Activated T-cell treated with anti-CD3 and anti-CD28 coated beads, Interleukin-2, amount 50 U/mL, for 24 hours (primary cell): Measurements from ENCODE around the gene ASPSCR1.

Experiments
- DNase-seq: peaks from one replicate; pipeline ENCODE4 v3.0.0-alpha.2; 2020
- H3K27ac Mint-ChIP-seq: 2 replicates; pipeline ENCODE4 v1.8.0; 2020; ENCODE audit warnings: mild to moderate bottlenecking, mixed read lengths
- H3K27me3 Mint-ChIP-seq: 2 replicates; pipeline ENCODE4 v1.8.0; 2020; ENCODE audit warnings: mixed read lengths
- H3K36me3 Mint-ChIP-seq: 2 replicates; pipeline ENCODE4 v1.8.0; 2020; ENCODE audit warnings: low read depth, mixed read lengths
- H3K4me1 Mint-ChIP-seq: 2 replicates; pipeline ENCODE4 v1.8.0; 2020; ENCODE audit warnings: low read depth, mixed read lengths
- H3K4me3 Mint-ChIP-seq: 2 replicates; pipeline ENCODE4 v1.8.0; 2020; ENCODE audit warnings: mild to moderate bottlenecking, moderate library complexity, mixed read lengths
- H3K9me3 Mint-ChIP-seq: 2 replicates; pipeline ENCODE4 v1.8.0; 2020; ENCODE audit warnings: mixed read lengths

The ASPSCR1 gene

DNA sequence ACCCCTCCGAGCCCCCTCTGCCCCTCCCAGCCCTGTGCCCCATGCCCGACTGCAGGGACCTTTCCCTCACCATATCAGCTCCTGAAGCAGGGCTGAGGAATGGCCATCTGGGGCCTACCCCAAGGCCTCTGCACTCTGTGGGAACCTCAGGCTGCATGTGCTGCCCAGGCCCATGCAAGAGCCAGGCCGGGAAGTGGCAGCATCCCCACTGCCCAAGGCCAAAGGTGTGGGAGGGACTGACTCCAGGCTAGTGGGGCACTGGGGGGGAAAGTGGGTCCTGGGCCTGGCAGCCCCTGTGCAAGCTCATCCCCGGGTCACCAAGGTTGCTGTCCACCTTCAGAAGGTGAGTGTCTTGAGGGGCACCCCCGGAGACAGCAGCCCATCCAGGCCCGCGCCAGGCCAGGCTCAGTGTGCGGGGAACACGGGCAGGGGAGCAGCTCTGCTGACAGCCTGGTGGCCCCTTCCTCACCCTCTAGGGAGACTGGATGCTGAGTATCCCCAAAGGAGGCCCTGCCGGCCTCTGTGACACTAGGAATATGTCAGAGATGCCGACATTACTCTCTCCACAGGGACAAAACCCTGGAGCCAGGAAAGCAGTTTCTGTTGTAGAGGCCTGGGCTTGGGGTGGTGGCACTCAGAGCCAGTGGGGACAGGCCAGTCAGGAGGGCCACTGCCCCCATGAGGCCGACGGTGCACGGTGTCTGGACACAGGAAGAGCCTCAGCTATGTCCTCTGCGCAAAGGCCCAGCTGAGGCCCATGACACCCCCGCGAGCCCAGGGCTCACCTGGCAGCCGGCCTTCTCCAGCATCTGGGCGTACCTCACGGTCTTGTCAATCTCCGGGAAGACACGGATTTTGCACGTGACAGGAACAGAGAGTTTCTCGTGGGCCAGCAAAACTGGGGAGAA, 84.9 kb downstream of the ASPSCR1 start:
- Mint-ChIP-seq H3K4me3 (no peak overlapping the region), H3K36me3 (peaks cover 73% of the 10 kb centered on the region), H3K9me3 (no peaks in the 10 kb centered on the region), H3K27me3 (no peaks in the 10 kb centered on the region), H3K4me1 (peaks cover 15% of the 10 kb centered on the region), H3K27ac (peak overlapping the region; percentile 68)
- no peak for DNase-seq

DNA sequence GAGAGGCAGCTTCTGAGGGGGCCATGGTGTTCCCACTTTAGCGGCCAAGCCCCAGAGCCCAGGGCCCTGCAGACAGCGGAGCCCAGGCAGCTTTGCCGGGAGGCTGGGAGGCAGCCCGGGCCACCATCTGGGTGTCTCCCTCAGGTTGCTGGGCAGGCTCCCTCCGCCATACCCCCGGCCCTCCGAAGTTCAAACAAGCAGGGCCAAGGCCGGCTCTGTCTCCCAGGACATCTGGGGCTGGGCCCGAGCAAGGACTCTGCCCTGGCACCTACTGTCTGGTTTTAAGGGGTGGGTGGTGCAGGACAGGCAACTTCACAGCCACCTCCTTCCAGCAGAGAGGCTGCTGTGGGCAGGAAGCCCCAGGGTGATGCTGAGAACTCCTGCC, 85.5 kb downstream of the ASPSCR1 start:
- H3K4me3 Mint-ChIP-seq, result no peak overlapping the region
- no peaks in the 10 kb centered on the region for H3K27me3 Mint-ChIP-seq
- no peaks in the 10 kb centered on the region for H3K9me3 Mint-ChIP-seq
- DNase-seq, result no peak
- peak overlapping the region; percentile 26 for H3K27ac Mint-ChIP-seq
- peaks cover 15% of the 10 kb centered on the region for H3K4me1 Mint-ChIP-seq
- H3K36me3 Mint-ChIP-seq, result peaks cover 66% of the 10 kb centered on the region

DNA sequence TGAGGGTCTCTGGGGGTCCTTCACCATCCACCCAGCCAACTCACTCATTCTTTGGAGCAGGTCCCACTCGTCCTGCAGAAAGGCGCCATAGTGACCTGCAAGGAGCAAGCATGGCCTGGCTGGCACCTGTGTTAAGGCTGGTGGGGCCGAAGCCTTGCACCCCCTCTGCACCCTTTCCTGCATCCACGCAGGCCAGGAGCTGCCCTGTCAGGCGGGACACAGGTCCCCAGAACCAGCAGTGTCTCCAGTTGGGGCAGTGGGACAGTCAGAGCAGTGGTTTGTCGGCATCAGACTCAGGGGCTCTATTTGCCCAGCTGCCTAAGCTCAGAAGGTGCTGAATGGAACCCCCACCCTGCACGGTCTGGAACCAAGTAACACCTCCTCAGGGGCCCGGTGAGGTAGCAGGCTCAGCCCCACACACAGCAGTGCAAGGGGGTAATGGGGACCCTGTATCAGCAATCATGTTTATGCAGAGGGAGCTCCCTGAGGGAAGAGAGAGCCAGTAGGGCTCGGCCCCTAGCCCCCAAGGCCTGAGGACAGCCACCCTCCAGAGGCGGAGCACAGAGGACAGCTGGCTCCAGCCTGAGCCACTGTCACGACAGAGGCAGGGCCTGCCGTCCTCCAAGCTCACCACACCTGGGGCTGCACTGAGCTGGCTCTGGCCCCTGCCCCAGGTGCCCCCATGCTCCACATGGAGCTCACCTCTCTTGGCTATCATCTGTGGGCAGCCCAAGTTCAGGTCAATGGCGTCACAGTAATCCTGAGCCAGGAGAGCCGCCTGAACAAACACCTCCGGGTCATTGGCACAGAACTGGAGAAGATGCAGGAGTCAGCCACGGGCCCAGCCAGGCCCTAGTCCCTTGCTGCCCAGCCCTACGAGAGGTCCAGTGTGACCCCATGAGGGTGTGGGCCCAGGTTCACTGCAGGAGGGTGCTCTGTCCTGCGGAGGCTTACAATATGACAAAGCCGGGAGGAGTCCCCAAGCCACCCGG, 86.3 kb downstream of the ASPSCR1 start:
- no peaks in the 10 kb centered on the region for H3K9me3 Mint-ChIP-seq
- H3K4me1 Mint-ChIP-seq, result peaks cover 15% of the 10 kb centered on the region
- peak overlapping the region; percentile 82 for H3K4me3 Mint-ChIP-seq
- H3K27ac Mint-ChIP-seq, result peak overlapping the region; percentile 82
- H3K36me3 Mint-ChIP-seq, result peaks cover 59% of the 10 kb centered on the region
- H3K27me3 Mint-ChIP-seq, result no peaks in the 10 kb centered on the region
- no peak for DNase-seq

DNA sequence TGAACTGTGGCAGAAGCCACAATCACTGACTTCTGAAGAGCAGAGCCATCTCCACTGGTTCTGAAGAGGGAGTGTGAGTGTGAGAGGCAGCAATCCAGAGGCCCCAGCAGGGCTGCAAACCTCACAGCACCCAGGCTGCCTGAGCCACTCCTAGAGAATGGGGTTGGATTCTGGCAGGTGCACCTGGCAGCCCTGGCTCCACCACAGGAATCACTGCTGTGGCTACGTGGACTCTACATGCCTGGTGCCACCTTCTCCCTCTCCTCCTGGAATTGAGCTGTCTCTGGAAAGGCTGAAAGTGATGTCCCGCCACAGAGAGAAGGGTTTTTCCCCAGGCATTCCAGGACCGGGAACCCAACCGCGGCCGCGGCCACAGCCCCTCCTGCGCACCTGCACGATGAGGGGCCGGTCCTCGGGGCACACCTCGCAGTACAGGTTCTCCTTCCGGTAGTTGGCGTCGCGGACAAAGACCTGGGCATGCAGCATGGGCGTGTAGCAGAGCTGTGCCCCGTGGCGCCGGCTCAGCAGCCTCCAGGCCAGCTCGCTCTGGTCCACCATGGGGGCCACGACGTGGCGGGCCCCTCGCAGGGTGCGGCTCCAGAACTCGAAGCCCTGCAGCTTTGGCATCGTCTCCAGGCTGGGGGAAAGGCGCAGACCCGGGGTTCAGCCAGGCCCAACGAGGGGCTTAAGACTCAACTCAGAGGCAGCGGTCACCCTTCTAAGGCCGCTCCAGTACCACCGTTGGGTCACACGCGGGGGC, 87.2 kb downstream of the ASPSCR1 start:
- Mint-ChIP-seq H3K27me3 (no peaks in the 10 kb centered on the region), H3K36me3 (peaks cover 50% of the 10 kb centered on the region), H3K4me3 (peak overlapping the region; percentile 82), H3K9me3 (no peaks in the 10 kb centered on the region), H3K4me1 (peaks cover 15% of the 10 kb centered on the region), H3K27ac (peak overlapping the region; percentile 82)
- DNase-seq, result no peak

DNA sequence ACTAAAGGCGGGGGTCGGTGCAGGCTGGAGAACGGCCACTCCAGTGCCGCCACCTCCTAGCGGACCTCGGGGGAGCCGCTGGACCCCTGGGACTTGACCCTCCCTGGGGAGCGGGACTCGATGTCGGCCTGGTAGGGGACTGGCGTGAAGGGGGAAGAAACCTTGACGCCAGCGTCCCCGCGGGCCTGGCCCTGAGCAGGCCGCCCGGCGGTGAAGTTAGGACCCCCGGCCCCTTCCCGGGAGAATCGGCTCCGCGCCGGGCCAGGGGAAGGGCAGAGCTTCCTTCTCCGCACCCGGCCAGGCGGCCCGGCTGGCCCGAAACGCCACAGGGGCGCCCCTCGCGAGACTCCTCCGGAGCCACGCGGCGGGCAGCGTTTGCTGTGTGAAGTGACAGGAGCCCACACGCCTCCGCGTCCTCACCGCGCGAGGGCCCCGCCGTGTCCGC, 87.8 kb downstream of the ASPSCR1 start:
- Mint-ChIP-seq H3K36me3 (peaks cover 44% of the 10 kb centered on the region), H3K27me3 (no peaks in the 10 kb centered on the region), H3K4me1 (peaks cover 15% of the 10 kb centered on the region), H3K27ac (peak overlapping the region; percentile 82), H3K9me3 (no peaks in the 10 kb centered on the region), H3K4me3 (peak overlapping the region; percentile 82)
- DNase-seq, result no peak

DNA sequence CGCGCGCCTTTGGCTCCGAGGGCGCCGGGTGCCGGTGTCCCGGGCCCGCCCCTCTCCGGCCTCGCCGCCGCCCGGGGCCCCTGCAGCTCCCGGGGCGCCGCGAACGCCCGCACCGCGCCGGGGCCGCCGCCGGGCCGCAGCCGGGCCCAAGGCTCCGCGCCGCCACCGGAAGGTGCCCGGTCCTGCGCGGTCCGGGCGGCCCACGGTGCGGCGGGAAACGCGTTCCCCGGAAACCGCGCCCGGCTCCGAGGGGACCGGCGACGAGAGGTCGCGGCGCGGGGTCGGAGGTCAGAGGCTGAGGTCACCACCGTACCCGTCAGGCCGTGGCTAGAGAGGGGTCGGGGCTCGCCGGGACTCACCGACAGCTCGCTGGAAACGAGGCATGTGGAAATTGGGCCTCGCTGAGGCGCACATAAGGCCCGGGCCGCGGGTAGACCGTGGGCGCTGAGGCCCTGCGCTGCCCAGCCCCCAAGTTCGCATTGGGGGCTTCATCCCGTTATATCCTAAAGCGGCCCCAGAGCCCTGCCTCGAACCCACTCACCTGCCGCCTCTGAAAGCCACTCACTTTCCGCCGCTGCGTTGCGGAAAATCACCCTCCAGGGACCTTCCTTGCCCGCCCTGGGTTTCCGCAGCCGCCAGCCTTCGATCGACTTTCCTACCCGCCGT, 88.3 kb downstream of the ASPSCR1 start, which contains the start of gene DUS1L:
Gene DUS1L, minus strand, starts transcription at position 167 of the 666 bp plus-strand sequence. CDS start 745 bp downstream, outside the sequence.
- H3K27ac Mint-ChIP-seq, result peak within 1 kb of the TSS; percentile 94
- DNase-seq, result peak; percentile 86
- no peaks in the 10 kb centered on the region for H3K27me3 Mint-ChIP-seq

More for the DNA sequence above, 88.3 kb downstream of the ASPSCR1 start, which contains the start of gene DUS1L:
- Mint-ChIP-seq H3K9me3 (no peaks in the 10 kb centered on the region), H3K36me3 (peaks cover 38% of the 10 kb centered on the region), H3K4me3 (peak within 1 kb of the TSS; percentile 84), H3K4me1 (peaks cover 15% of the 10 kb centered on the region)
